Mesenchymal stem cell (in vitro differentiated cells and primary cell): ENCODE measurements around the gene SLC2A1.
A peak's percentile ranks its signal among the peaks of the same experiment; 100 is the strongest.

Source experiments
- DNase-seq: peaks from one replicate; pipeline ENCODE4 v3.0.0-alpha.2; 2013
- H2AFZ ChIP-seq: one replicate; pipeline ENCODE4 v1.6.1; 2013; ENCODE audit warnings: low read depth, mild to moderate bottlenecking, control low read depth, inconsistent platforms, low read length, moderate library complexity
- H2AK5ac ChIP-seq: 2 replicates; pipeline ENCODE4 v1.6.1; 2013; ENCODE audit warnings: low read length, moderate library complexity, mild to moderate bottlenecking, inconsistent platforms; ENCODE audit not compliant: severe bottlenecking
- H2BK120ac ChIP-seq: one replicate; pipeline ENCODE4 v1.6.1; 2013; ENCODE audit warnings: low read depth, mild to moderate bottlenecking, inconsistent platforms, low read length, moderate library complexity
- H2BK12ac ChIP-seq, 2 experiments: one replicate each; pipeline ENCODE4 v1.6.1; 2013; ENCODE audit warnings: inconsistent platforms in 2 of 2, low read length in 2 of 2, mild to moderate bottlenecking in 2 of 2, moderate library complexity in 2 of 2, control low read depth in 1 of 2
- H2BK15ac ChIP-seq: one replicate; pipeline ENCODE4 v1.6.1; 2013; ENCODE audit warnings: mild to moderate bottlenecking, low read depth, inconsistent platforms; ENCODE audit not compliant: poor library complexity, severe bottlenecking
- H2BK5ac ChIP-seq: 2 replicates; pipeline ENCODE4 v1.6.1; 2013; ENCODE audit warnings: low read depth, mild to moderate bottlenecking, low read length, control low read depth, inconsistent platforms; ENCODE audit not compliant: poor library complexity, severe bottlenecking
- H3K14ac ChIP-seq, 2 experiments: one replicate each; pipeline ENCODE4 v1.6.1; 2013; ENCODE audit warnings: inconsistent platforms in 2 of 2, low read length in 2 of 2, control low read depth in 1 of 2, mild to moderate bottlenecking in 1 of 2, moderate library complexity in 1 of 2
- H3K18ac ChIP-seq, 2 experiments: one replicate each; pipeline ENCODE4 v1.6.1; 2013; ENCODE audit warnings: inconsistent platforms in 2 of 2, low read length in 2 of 2, control low read depth in 1 of 2, low read depth in 1 of 2, mild to moderate bottlenecking in 1 of 2
- H3K23ac ChIP-seq, 2 experiments: one replicate each; pipeline ENCODE4 v1.6.1; 2013; ENCODE audit warnings: inconsistent platforms in 2 of 2, low read length in 2 of 2, mild to moderate bottlenecking in 2 of 2, moderate library complexity in 2 of 2, control low read depth in 1 of 2
- H3K27ac ChIP-seq: 2 replicates; pipeline ENCODE4 v1.5.1; 2013; ENCODE audit warnings: mild to moderate bottlenecking, moderate library complexity, low read length, control low read depth, inconsistent platforms; ENCODE audit not compliant: poor library complexity, severe bottlenecking
- H3K27me3 ChIP-seq, 2 experiments: 2 replicates each; pipeline versions ENCODE4 v1.6.1 to v1.7.0; 2013; ENCODE audit warnings: low read length in 2 of 2, mild to moderate bottlenecking in 2 of 2, moderate library complexity in 2 of 2, control low read depth in 1 of 2, inconsistent platforms in 1 of 2; ENCODE audit not compliant: control insufficient read depth in 1 of 2, insufficient read depth in 1 of 2
- H3K36me3 ChIP-seq, 2 experiments: 2 replicates each; pipeline versions ENCODE4 v1.6.1 to v1.7.0; 2013; ENCODE audit warnings: low read length in 2 of 2, control low read depth in 1 of 2, inconsistent platforms in 1 of 2, low read depth in 1 of 2, mild to moderate bottlenecking in 1 of 2; ENCODE audit not compliant: insufficient read depth in 2 of 2, control insufficient read depth in 1 of 2
- H3K4ac ChIP-seq, 2 experiments: one replicate each; pipeline ENCODE4 v1.6.1; 2013; ENCODE audit warnings: inconsistent platforms in 2 of 2, low read length in 2 of 2, mild to moderate bottlenecking in 2 of 2, moderate library complexity in 2 of 2, control low read depth in 1 of 2, low read depth in 1 of 2
- H3K4me1 ChIP-seq: 2 replicates; pipeline ENCODE4 v1.6.1; 2013; ENCODE audit warnings: low read depth, low read length, control low read depth; ENCODE audit not compliant: control insufficient read depth, insufficient read depth
- H3K4me2 ChIP-seq: 2 replicates; pipeline ENCODE4 v1.6.1; 2013; ENCODE audit warnings: low read length, mild to moderate bottlenecking, inconsistent platforms; ENCODE audit not compliant: poor library complexity, severe bottlenecking
- H3K4me3 ChIP-seq, 2 experiments: 2 replicates each; pipeline versions ENCODE4 v1.5.1 to v1.7.0; 2013; ENCODE audit warnings: low read length in 2 of 2, mild to moderate bottlenecking in 2 of 2, control low read depth in 1 of 2, low read depth in 1 of 2; ENCODE audit not compliant: insufficient read depth in 1 of 2
- H3K79me1 ChIP-seq: replicated peaks from 2 replicates; pipeline ENCODE4 v1.6.1; 2013; ENCODE audit warnings: mild to moderate bottlenecking, control low read depth, low read length, inconsistent platforms; ENCODE audit not compliant: poor library complexity, severe bottlenecking
- H3K9ac ChIP-seq: 2 replicates; pipeline ENCODE4 v1.7.0; 2013; ENCODE audit warnings: mild to moderate bottlenecking, low read length, moderate library complexity
- H3K9me3 ChIP-seq: 2 replicates; pipeline ENCODE4 v1.7.0; 2013; ENCODE audit warnings: mild to moderate bottlenecking, low read length; ENCODE audit not compliant: control insufficient read depth
- H4K8ac ChIP-seq: one replicate; pipeline ENCODE4 v1.6.1; 2013; ENCODE audit warnings: inconsistent platforms, mild to moderate bottlenecking, low read length, moderate library complexity
- H4K91ac ChIP-seq: one replicate; pipeline ENCODE4 v1.6.1; 2013; ENCODE audit warnings: mild to moderate bottlenecking, low read length, inconsistent platforms
- WGBS: methylation state at CpG from one replicate; pipeline ENCODE4 v1.1.7; 2013; ENCODE audit warnings: mixed read lengths; 5-methylcytosine and 5-hydroxymethylcytosine counted together

Gene SLC2A1

GRCh38 chr1:42889264-42889663 is 69.4 kb downstream of the SLC2A1 start:
- Histone ChIP-seq H2AK5ac (no peak overlapping the region), H3K27me3 (peaks cover 6 to 13% of the 10 kb centered on the region in 2 experiments), H4K91ac (no peak overlapping the region), H3K23ac (no peak overlapping the region), H3K9ac (no peak overlapping the region), H3K4me2 (no peak overlapping the region), H2AFZ (no peak overlapping the region), H4K8ac (no peak overlapping the region), H2BK5ac (no peak overlapping the region), H3K79me1 (no peaks in the 10 kb centered on the region), H3K4me1 (no peaks in the 10 kb centered on the region), H2BK15ac (no peak overlapping the region), H2BK120ac (no peak overlapping the region), H3K4me3 (no peak overlapping the region), H3K14ac (no peak overlapping the region), H3K4ac (no peak overlapping the region), H3K36me3 (no peaks in the 10 kb centered on the region), H2BK12ac (no peak overlapping the region), H3K9me3 (no peaks in the 10 kb centered on the region), H3K18ac (no peak overlapping the region), H3K27ac (no peak overlapping the region)
- WGBS = 79% methylated on average over 4 of the region's 4 CpGs
- no peak for DNase-seq

- H3K4me1 ChIP-seq = no peaks in the 10 kb centered on the region
- H2BK15ac ChIP-seq = no peak overlapping the region
These were observed 70.5 kb downstream of the SLC2A1 start for GRCh38 chr1:42888013-42888633.

GRCh38 chr1:42887366-42887765 is 71.3 kb downstream of the SLC2A1 start:
- H3K14ac ChIP-seq = no peak overlapping the region
- H3K79me1 ChIP-seq = no peaks in the 10 kb centered on the region
- no peak overlapping the region for H2AK5ac ChIP-seq
- no peaks in the 10 kb centered on the region for H3K9me3 ChIP-seq
- H3K4me3 ChIP-seq = no peak overlapping the region
- H3K27me3 ChIP-seq = peaks cover 6 to 10% of the 10 kb centered on the region in 2 experiments
- H4K8ac ChIP-seq = no peak overlapping the region
- no peak overlapping the region for H2BK12ac ChIP-seq
- no peak overlapping the region for H2BK5ac ChIP-seq
- no peak overlapping the region for H2BK15ac ChIP-seq
- no peak overlapping the region for H2AFZ ChIP-seq
- no peak overlapping the region for H3K4me2 ChIP-seq
- H3K4ac ChIP-seq = no peak overlapping the region
- H4K91ac ChIP-seq = no peak overlapping the region
- no peak overlapping the region for H3K23ac ChIP-seq
- no peak for DNase-seq
- no peak overlapping the region for H3K9ac ChIP-seq
- H3K36me3 ChIP-seq = no peaks in the 10 kb centered on the region
- 95% methylated on average over 20 of the region's 20 CpGs for WGBS
- H3K4me1 ChIP-seq = no peaks in the 10 kb centered on the region
- H3K18ac ChIP-seq = no peak overlapping the region
- H3K27ac ChIP-seq = no peak overlapping the region
- H2BK120ac ChIP-seq = no peak overlapping the region

More at GRCh38 chr1:42888013-42888633, 70.5 kb downstream of the SLC2A1 start:
- no peak overlapping the region for H3K27ac ChIP-seq
- peaks cover 6 to 11% of the 10 kb centered on the region in 2 experiments for H3K27me3 ChIP-seq
- H3K18ac ChIP-seq = no peak overlapping the region
- H2BK5ac ChIP-seq = no peak overlapping the region
- no peak overlapping the region for H4K8ac ChIP-seq
- no peak overlapping the region for H2AK5ac ChIP-seq
- no peak overlapping the region for H4K91ac ChIP-seq
- H3K14ac ChIP-seq = peak overlapping the region in 1 of 2 experiments; percentile 61
- no peak overlapping the region for H3K9ac ChIP-seq
- H2BK12ac ChIP-seq = no peak overlapping the region
- WGBS = 93% methylated on average over 26 of the region's 31 CpGs
- H3K4me2 ChIP-seq = no peak overlapping the region
- H2AFZ ChIP-seq = no peak overlapping the region
- H3K79me1 ChIP-seq = no peaks in the 10 kb centered on the region
- H3K9me3 ChIP-seq = no peaks in the 10 kb centered on the region
- no peak for DNase-seq
- H3K4ac ChIP-seq = no peak overlapping the region
- H2BK120ac ChIP-seq = no peak overlapping the region
- H3K23ac ChIP-seq = no peak overlapping the region
- no peaks in the 10 kb centered on the region for H3K36me3 ChIP-seq
- no peak overlapping the region for H3K4me3 ChIP-seq

- WGBS = 97% methylated on average over 21 of the region's 21 CpGs
- H3K27ac ChIP-seq = no peak overlapping the region
- no peaks in the 10 kb centered on the region for H3K9me3 ChIP-seq
These were observed 71.9 kb downstream of the SLC2A1 start for GRCh38 chr1:42886800-42887199.

More at GRCh38 chr1:42886800-42887199, 71.9 kb downstream of the SLC2A1 start:
- no peak for DNase-seq
- no peak overlapping the region for H2BK120ac ChIP-seq
- no peak overlapping the region for H2AFZ ChIP-seq
- H3K18ac ChIP-seq = no peak overlapping the region
- no peak overlapping the region for H2AK5ac ChIP-seq
- H3K4me2 ChIP-seq = no peak overlapping the region
- H3K27me3 ChIP-seq = peaks cover 6% of the 10 kb centered on the region in 2 experiments
- no peaks in the 10 kb centered on the region for H3K4me1 ChIP-seq
- no peak overlapping the region for H3K4ac ChIP-seq
- H2BK5ac ChIP-seq = no peak overlapping the region
- H4K8ac ChIP-seq = no peak overlapping the region
- H4K91ac ChIP-seq = no peak overlapping the region
- no peak overlapping the region for H2BK15ac ChIP-seq
- no peak overlapping the region for H3K4me3 ChIP-seq
- no peak overlapping the region for H3K23ac ChIP-seq
- no peak overlapping the region for H3K9ac ChIP-seq
- H3K79me1 ChIP-seq = no peaks in the 10 kb centered on the region
- no peaks in the 10 kb centered on the region for H3K36me3 ChIP-seq
- H3K14ac ChIP-seq = no peak overlapping the region
- H2BK12ac ChIP-seq = no peak overlapping the region
